Right lobe of liver (tissue), 4 donors: Measurements from ENCODE around the gene IL24.

Experiments used
- POLR2A ChIP-seq: fragments of 450-650 bp; IDR thresholded peaks from one replicate; pipeline ENCODE4 v1.6.1; 2017; ENCODE audit warnings: antibody characterized with exemption, mild to moderate bottlenecking
- TF ChIP-seq, protein P1 (sequence below), 4 donors: fragments of 200-600 bp in 3 of 4; fragments of 450-650 bp in 1 of 4; IDR thresholded peaks; one replicate each; pipeline versions ENCODE4 v1.5.1 to v1.8.0; 2016 to 2022; ENCODE audit warnings: antibody characterized with exemption in 4 of 4, mild to moderate bottlenecking in 2 of 4
- donor health status: DM: no; HTN: no; CAD: no.
- donor health status: DM: no; HTN: no; CAD: no.
- donor health status: DM: no; HTN: yes; CAD: no.

DNA sequence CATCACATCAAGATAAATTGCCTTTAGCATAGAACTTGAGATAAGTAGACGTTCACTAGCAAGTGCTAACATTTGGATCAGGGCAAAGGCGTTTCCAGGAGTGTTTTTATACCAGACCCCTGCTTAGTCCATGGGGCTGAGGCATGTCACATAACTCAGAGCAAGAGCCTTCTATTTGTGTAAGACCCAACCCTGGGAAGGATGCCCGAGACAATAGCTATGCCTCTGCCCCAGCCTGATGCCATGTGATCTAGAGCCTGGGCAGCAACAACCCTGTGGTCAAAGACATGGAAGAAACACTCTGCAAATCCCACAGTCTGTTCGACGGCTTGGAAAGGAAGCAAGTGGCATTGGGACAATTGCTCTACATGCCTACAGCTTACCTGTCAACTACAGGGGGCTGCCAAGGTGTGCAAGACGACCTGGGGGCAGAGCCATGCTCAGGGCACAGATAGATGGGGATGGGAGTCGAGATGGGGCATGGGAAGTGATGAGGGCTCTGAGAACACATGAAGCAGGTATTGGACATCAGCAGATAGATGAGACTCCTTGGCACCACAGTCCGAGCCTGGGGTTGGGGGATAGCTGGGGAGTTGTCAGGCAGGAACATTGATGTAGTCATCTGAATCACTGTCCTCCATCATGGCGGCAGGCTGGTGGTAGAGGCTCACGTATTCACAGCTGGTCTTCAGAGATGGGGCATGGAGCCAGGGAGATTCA is 7.3 kb downstream of the IL24 start:
- TF ChIP-seq POLR2A = no peak
- TF ChIP-seq, protein P1, sequence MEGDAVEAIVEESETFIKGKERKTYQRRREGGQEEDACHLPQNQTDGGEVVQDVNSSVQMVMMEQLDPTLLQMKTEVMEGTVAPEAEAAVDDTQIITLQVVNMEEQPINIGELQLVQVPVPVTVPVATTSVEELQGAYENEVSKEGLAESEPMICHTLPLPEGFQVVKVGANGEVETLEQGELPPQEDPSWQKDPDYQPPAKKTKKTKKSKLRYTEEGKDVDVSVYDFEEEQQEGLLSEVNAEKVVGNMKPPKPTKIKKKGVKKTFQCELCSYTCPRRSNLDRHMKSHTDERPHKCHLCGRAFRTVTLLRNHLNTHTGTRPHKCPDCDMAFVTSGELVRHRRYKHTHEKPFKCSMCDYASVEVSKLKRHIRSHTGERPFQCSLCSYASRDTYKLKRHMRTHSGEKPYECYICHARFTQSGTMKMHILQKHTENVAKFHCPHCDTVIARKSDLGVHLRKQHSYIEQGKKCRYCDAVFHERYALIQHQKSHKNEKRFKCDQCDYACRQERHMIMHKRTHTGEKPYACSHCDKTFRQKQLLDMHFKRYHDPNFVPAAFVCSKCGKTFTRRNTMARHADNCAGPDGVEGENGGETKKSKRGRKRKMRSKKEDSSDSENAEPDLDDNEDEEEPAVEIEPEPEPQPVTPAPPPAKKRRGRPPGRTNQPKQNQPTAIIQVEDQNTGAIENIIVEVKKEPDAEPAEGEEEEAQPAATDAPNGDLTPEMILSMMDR (IDR thresholded peaks at IDR 0.05) = no peak
